SK-MEL-5 (cell line): Measurements from ENCODE around the gene FAM168A. TPM values are rescaled to one million over a fixed set of nuclear protein-coding genes. Genes with fewer than 3 reads are reported as not detected.
"Not testable (repeated sequence)": the region's sequence is repeated elsewhere in the genome, so short reads cannot be mapped to it uniquely, and the experiment has no call there.

ENCODE experiments used
- DNase-seq: peaks from one replicate; pipeline ENCODE4 v3.0.0-alpha.2; 2016; ENCODE audit warnings: low read depth, low spot score
- in situ Hi-C: cut with HindIII; loops from 2 replicates; pipeline ENCODE4 v1.10.0; 2016; ENCODE audit warnings: low sequenced_read_pairs, high pct_unique_total_duplicates, low pct_unique_long_range_greater_than_20kb
- total RNA-seq: library from RNA; depleted of rRNA; stranded (reverse); fragments of >200 nt; shearing (Covaris generic); gene quantifications from 2 replicates; pipeline ENCODE4 v1.2.3, GENCODE V29; 2014

The FAM168A gene
- total RNA-seq, 1 experiment from 2014 or later, result 27.0 TPM

DNA sequence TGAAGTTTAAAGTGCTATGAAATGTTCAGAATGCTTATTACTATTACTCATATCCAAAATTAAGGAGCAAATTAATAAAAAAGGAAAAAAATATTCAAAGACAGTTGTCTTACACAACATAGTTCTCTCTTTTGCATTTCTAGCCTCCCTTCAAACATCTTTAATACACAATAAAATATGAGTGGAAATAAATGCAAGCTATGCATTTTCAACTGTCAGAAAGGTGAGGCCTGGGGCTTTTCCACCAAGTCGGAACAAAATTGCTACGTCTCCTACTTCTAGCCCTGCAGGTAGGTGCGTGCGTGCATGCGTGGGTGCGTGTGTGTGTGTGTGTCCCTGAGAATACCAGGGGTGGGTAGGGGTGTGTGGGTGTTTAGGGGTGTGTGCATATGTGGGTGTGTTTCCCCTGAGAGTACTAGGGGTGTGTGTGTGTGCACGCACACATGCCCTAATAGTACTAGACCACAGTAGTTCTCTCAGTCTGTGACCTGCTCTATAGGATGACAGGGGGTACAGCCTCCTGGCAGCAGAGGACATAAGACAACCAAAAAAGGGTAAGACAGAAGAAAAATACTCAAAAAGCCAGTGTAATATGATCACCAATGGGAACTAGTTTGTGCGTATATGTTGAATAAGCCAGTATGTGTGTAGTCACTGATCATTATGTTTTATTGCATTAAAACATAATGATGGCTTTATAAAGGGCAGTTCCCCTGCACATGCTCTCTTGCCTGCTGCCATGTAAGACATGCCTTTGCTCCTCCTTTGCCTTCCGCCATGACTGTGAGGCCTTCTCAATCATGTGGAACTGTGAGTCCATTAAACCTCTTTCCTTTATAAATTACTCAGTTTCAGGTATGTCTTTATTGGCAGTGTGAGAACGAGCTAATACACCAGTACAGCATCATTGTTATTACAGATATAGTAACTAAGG, 89.4 kb downstream of the FAM168A start:
- in situ Hi-C loops, result no loop called here
- DNase-seq, result no peak

DNA sequence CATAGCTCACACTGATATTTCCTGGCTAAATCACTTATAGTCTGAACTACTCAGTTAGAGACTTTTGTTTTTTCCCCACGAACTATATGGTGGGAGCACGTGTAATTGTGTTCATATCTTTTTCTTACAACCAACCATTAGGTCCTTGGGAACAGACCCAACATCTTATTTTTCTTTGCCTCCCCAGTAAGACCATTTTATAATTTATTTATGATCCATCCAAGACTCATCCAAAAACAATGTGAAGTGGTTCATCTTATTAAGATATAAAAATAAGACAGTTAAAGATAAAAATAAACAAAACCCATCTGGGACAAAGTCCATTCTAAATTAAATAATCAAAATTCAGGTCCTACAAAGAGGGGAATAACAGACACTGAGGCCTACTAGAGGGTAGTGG, 90.8 kb downstream of the FAM168A start:
- no peak for DNase-seq
- in situ Hi-C loops, result no loop called here

- peak; percentile 44 for DNase-seq
- in situ Hi-C loops, result no loop called here
Observed at GRCh38 chr11:73506038-73506437, 91.9 kb downstream of the FAM168A start.

DNA sequence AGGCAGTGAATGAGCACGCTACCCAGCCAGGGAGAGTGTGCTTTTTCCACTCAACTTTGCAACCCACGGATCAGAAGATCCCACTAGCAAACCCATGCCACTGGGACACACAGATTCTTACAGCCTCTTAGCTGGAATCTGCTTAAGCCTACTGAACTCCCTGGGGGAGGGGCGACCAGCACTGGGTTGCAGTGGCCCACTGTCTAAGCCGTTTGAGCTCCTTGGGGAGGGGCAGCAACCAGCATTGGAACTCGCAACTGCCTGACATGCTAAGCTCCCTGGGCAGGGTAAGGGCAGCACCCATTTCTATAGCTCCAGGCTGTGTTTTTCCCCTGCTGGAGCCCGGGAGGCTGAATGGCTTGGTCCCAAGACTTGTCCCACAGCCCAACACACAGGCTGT, 99.6 kb downstream of the FAM168A start:
- DNase-seq, result no peak
- in situ Hi-C loops, result no loop called here

DNA sequence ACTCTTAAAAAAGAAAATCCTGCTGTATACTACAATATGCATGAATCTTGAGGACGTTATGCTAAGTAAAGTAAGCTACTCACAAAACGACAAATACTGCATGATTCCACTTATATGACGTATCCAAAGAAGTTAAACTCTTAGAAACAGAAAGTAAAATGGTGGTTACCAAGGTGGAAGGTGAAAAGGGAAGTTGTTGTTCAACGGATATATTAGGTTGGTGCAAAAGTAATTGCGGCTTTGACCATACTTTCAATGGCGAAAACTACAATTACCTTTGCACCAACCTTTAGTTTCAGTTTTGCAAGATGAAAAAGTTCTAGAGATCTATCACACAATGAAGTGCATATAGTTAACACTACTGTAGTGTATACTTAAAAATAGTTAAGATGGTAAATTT, 101.8 kb downstream of the FAM168A start:
- in situ Hi-C loops, result no loop called here
- no peak for DNase-seq

GRCh38 chr11:73495731-73496130, 102.2 kb downstream of the FAM168A start:
- in situ Hi-C loops, result no loop called here

DNA sequence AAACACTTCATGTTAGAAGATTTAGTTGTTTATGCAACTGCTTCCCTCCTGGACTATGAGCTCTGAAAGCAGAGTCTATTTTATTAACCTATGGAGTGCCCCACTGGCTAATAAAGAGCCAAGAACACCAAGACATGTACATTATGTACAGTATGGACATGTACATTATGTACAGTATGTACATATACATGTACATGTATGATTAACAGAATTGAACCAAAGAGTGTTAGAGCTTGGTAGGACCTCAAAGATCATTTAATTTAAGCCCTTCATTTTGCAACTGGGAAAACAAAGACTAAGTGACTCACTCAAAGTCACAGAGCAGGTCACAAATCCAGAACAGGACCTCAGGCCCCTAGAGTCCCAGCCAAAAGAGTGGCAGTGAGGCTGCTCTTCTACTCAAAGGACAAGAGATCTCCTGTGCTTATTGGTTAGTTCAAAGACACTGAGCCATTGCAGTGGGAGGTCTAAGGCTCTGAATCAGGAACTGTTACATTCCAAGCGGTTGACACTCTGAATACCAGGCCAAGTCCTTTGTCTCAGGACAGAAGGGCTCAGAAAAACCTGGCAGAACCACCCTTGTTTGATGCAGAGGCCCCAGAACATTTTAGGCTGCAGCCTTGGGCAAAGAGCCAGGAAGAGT, 103.8 kb downstream of the FAM168A start:
- DNase-seq, result no peak
- in situ Hi-C loops, result no loop called here

More at GRCh38 chr11:73495731-73496130, 102.2 kb downstream of the FAM168A start:
- no peak for DNase-seq

- in situ Hi-C loops, result no loop called here
- no peak for DNase-seq
Observed at GRCh38 chr11:73481626-73482025, 116.3 kb downstream of the FAM168A start.

DNA sequence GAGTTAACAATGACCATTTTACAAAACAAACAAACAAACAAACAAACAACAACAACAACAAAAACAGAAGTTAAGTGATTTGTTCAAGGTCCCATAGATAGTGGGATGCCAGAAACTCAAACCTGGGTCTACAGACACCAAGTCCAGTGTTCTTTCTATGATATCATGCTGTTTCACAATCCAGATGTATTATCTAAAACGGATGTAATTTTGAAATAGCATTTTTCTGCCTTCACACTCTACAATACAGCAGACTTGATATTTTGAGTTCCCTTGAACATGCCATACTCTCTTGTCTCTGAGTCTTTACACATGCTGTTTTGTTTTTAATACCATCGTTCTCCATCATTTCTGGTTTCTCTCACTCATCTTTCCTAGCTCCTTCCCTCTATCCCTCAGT, 117.2 kb downstream of the FAM168A start:
- DNase-seq, result no peak
- in situ Hi-C loops, result no loop called here

DNA sequence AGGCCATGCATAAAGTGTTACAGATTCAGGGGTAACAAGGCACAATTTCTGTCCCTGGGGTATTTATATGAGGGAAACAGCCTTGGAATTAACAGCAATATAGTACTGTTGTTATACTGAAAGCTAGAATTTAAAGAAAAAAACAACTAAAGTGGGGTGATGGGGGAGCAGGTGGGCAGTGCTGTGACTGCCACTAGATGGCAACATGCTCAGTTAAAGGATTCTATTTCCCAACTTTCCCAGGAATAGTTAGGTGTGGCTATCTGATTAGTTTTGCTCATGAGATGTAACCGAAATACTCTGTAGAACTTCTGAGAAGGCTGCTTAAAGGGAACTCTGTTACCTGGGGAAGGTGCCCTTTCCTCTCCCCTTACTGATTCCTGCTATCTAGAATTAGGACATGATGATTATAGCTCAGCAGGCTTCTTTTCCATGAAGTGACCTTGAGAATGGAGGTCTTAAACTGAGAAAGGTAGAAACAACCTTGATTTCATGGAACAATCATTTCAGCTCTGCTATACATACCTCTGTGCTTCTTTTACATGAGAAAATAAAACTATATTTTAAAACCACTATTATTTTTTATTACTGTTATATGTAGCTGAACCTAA, 119.1 kb downstream of the FAM168A start:
- DNase-seq, result peak; percentile 74
- in situ Hi-C loops, result no loop called here

GRCh38 chr11:73477518-73477917, 120.4 kb downstream of the FAM168A start:
- in situ Hi-C loops, result no loop called here
- DNase-seq, result no peak

GRCh38 chr11:73475549-73476095, 122.3 kb downstream of the FAM168A start:
- in situ Hi-C loops, result no loop called here

GRCh38 chr11:73473252-73473651, 124.7 kb downstream of the FAM168A start:
- in situ Hi-C loops, result no loop called here
- DNase-seq, result no peak

More at GRCh38 chr11:73475549-73476095, 122.3 kb downstream of the FAM168A start:
- DNase-seq, result no peak

DNA sequence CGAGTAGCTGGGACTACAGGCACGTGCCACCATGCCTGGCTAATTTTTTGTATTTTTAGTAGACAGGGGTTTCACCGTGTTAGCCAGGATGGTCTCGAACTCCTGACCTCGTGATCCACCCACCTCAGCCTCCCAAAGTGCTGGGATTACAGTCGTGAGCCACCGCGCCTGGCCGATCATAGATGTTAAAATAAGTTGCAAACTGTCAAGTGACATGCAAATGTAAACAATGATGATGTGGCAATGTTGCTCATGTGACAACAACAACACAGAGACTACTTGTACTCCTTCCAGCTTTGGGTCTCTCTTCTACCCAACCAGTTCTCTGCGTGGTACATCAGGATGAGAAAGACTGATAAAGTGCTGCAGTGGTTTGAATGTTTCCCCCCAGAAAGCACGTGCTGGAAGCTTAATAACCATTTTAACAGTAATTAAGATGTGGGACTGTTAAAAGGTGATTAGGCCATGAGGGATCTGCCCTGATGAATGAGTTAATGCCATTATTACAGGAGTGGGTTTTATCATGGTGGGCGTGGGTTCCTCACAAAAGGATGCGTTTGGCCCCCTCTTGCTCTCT, 127.8 kb downstream of the FAM168A start:
- DNase-seq, result peak; percentile 50
- in situ Hi-C loops, result not testable (repeated sequence)

- in situ Hi-C loops, result no loop called here
- DNase-seq, result no peak
Observed at GRCh38 chr11:73469401-73469800, 128.5 kb downstream of the FAM168A start.

GRCh38 chr11:73468590-73469161, 129.2 kb downstream of the FAM168A start:
- no peak for DNase-seq
- in situ Hi-C loops, result no loop called here

GRCh38 chr11:73467505-73467904, 130.4 kb downstream of the FAM168A start:
- in situ Hi-C loops, result no loop called here
- DNase-seq, result no peak

- DNase-seq, result no peak
- in situ Hi-C loops, result no loop called here
Observed at GRCh38 chr11:73466643-73467042, 131.3 kb downstream of the FAM168A start.
